ENCODE results near the gene CYBC1. TPM values are rescaled to one million over a fixed set of nuclear protein-coding genes. Genes with fewer than 3 reads are reported as not detected.

CYBC1 gene
- 297 and 304 TPM in 2 replicates for total RNA-seq

GRCh38 chr17:82450357-82451106 lies at the start of gene CYBC1:
Gene CYBC1 (minus strand): TSS chr17:82450752. CDS start chr17:82449254, 1,498 bp downstream.
- intact Hi-C loops (cut with micrococcal nuclease) = loop anchor here (1.0 to 5.0 kb wide), 5 partner anchors 32 to 153 kb away; partner anchors contain the start of genes FOXK2, HEXD and OGFOD3

- intact Hi-C loops (cut with micrococcal nuclease) = loop anchor here (1.0 to 10.0 kb wide), 4 partner anchors 22 to 83 kb away; partner anchors contain the start of genes CYBC1, FOXK2, HEXD and OGFOD3
These were observed 47.2 kb upstream of the CYBC1 start for GRCh38 chr17:82497483-82498405.

GRCh38 chr17:82496529-82497434 lies 46.2 kb upstream of the CYBC1 start:
- intact Hi-C loops (cut with micrococcal nuclease) = loop anchor here (1.0 to 10.0 kb wide), 4 partner anchors 23 to 82 kb away; partner anchors contain the start of genes CYBC1, FOXK2, HEXD and OGFOD3

- intact Hi-C loops (cut with micrococcal nuclease) = loop anchor here (2.0 to 10.0 kb wide), 4 partner anchors 37 to 81 kb away; partner anchors contain the start of genes CYBC1, HEXD, NARF and OGFOD3
These were observed 45.4 kb upstream of the CYBC1 start for GRCh38 chr17:82495844-82496528.

- intact Hi-C loops (cut with micrococcal nuclease) = loop anchor here (1.0 to 10.0 kb wide), 4 partner anchors 36 to 143 kb away; partner anchors contain the start of genes HEXD, NARF and OGFOD3
These were observed 43.9 kb upstream of the CYBC1 start for GRCh38 chr17:82494236-82495055.

GRCh38 chr17:82493226-82493781 lies 42.8 kb upstream of the CYBC1 start:
- intact Hi-C loops (cut with micrococcal nuclease) = loop anchor here (10.0 kb wide), 2 partner anchors 61 to 79 kb away; partner anchors contain the start of genes HEXD and OGFOD3

GRCh38 chr17:82492643-82493225 lies 42.2 kb upstream of the CYBC1 start:
- intact Hi-C loops (cut with micrococcal nuclease) = loop anchor here (10.0 kb wide), 2 partner anchors 62 to 78 kb away; partner anchors contain the start of genes HEXD and OGFOD3

- intact Hi-C loops (cut with micrococcal nuclease) = loop anchor here (10.0 kb wide), 2 partner anchors 63 to 77 kb away; partner anchors contain the start of genes HEXD and OGFOD3
These were observed 41.0 kb upstream of the CYBC1 start for GRCh38 chr17:82491533-82491932.

- intact Hi-C loops (cut with micrococcal nuclease) = loop anchor here (10.0 kb wide), 2 partner anchors 64 to 76 kb away; partner anchors contain the start of genes HEXD and OGFOD3
These were observed 40.6 kb upstream of the CYBC1 start for GRCh38 chr17:82491196-82491530.

GRCh38 chr17:82490512-82491195 lies 40.1 kb upstream of the CYBC1 start:
- intact Hi-C loops (cut with micrococcal nuclease) = loop anchor here (10.0 kb wide), 2 partner anchors 64 to 76 kb away; partner anchors contain the start of genes HEXD and OGFOD3

GRCh38 chr17:82489851-82490511 lies 39.4 kb upstream of the CYBC1 start:
- intact Hi-C loops (cut with micrococcal nuclease) = loop anchor here (10.0 kb wide), 2 partner anchors 65 to 75 kb away; partner anchors contain the start of genes HEXD and OGFOD3

GRCh38 chr17:82489117-82489516 lies 38.6 kb upstream of the CYBC1 start:
- intact Hi-C loops (cut with micrococcal nuclease) = no loop called here

- intact Hi-C loops (cut with micrococcal nuclease) = no loop called here
These were observed 37.4 kb upstream of the CYBC1 start for GRCh38 chr17:82487910-82488309.

GRCh38 chr17:82486231-82487094 lies 35.9 kb upstream of the CYBC1 start:
- intact Hi-C loops (cut with micrococcal nuclease) = no loop called here

GRCh38 chr17:82483836-82484235 lies 33.3 kb upstream of the CYBC1 start:
- intact Hi-C loops (cut with micrococcal nuclease) = no loop called here

- intact Hi-C loops (cut with micrococcal nuclease) = no loop called here
These were observed 32.7 kb upstream of the CYBC1 start for GRCh38 chr17:82483204-82483660.

Measured in T-helper 2 cell treated with Interferon-gamma antibody and Interleukin-4, amounts not matched to agents 100 ng/mL and 5 ng/mL, for 36 hours (primary cell).